Suprapubic skin (tissue), 3 donors: ENCODE data around the gene CNNM2.

Experiments
- EP300 ChIP-seq: sonication (generic); formaldehyde crosslinking; IDR thresholded peaks from one replicate; pipeline ENCODE4 v1.6.1; 2017; ENCODE audit warnings: antibody characterized with exemption
- TF ChIP-seq, protein P1 (sequence below), 2 donors: fragments of 200-600 bp in 1 of 2; fragments of 450-650 bp in 1 of 2; sonication (generic) in 1 of 2; IDR thresholded peaks; one replicate each; pipeline ENCODE4 v1.5.1; 2016 to 2019; ENCODE audit warnings: antibody characterized with exemption in 2 of 2, mild to moderate bottlenecking in 1 of 2, moderate library complexity in 1 of 2

DNA sequence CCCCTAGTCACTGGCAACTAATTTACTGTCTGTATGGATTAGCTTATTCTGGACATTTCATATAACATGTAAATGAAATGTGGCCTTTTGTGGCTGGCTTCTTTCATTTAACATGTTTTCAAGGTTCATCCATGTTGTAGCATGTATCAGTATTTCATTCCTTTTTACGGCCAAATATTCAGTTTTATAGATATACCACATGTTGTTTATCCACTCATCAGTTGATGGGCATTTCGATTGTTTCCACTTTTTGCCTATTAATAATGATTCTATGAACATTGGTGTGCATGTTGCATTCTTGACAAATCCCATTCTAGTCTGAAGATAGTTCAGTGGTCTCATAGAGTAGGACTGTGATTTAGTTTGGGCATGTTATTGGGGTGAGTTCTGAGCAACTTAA, 12.6 kb downstream of the CNNM2 start:
- TF ChIP-seq, protein P1, sequence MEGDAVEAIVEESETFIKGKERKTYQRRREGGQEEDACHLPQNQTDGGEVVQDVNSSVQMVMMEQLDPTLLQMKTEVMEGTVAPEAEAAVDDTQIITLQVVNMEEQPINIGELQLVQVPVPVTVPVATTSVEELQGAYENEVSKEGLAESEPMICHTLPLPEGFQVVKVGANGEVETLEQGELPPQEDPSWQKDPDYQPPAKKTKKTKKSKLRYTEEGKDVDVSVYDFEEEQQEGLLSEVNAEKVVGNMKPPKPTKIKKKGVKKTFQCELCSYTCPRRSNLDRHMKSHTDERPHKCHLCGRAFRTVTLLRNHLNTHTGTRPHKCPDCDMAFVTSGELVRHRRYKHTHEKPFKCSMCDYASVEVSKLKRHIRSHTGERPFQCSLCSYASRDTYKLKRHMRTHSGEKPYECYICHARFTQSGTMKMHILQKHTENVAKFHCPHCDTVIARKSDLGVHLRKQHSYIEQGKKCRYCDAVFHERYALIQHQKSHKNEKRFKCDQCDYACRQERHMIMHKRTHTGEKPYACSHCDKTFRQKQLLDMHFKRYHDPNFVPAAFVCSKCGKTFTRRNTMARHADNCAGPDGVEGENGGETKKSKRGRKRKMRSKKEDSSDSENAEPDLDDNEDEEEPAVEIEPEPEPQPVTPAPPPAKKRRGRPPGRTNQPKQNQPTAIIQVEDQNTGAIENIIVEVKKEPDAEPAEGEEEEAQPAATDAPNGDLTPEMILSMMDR (IDR thresholded peaks at IDR 0.05), result no peak
- no peak for TF ChIP-seq EP300
